Astrocyte (in vitro differentiated cells and primary cell): ENCODE results near the gene ASB6.

ENCODE experiments used
- CTCF ChIP-seq: IDR thresholded peaks from 2 replicates; pipeline ENCODE4 v1.5.1; 2011; ENCODE audit warnings: low read depth, mild to moderate bottlenecking, inconsistent platforms, low read length, moderate library complexity; ENCODE audit not compliant: insufficient read depth
- EZH2 ChIP-seq: IDR thresholded peaks from 2 replicates; pipeline ENCODE4 v1.6.1; 2012; ENCODE audit warnings: mild to moderate bottlenecking, low read length, inconsistent platforms; ENCODE audit not compliant: insufficient read depth

- TF ChIP-seq CTCF (no peak), EZH2 (no peak)
These were observed 37.2 kb downstream of the ASB6 start for GRCh38 chr9:129604766-129605163.
